Activated CD4-positive, CD25-positive, alpha-beta regulatory T cell treated with anti-CD3 and anti-CD28 coated beads, Interleukin-2, amount 50 U/mL, for 24 hours (primary cell): ENCODE data around the gene SHROOM1.
A peak's percentile ranks its signal among the peaks of the same experiment; 100 is the strongest.
"Not testable (repeated sequence)": the region's sequence is repeated elsewhere in the genome, so short reads cannot be mapped to it uniquely, and the experiment has no call there.

ENCODE experiments used
- ATAC-seq, 2 donors: fragments of 150-1000 bp; cut with Tn5 transposase; one replicate each; pipeline ENCODE4 v1.10.0; 2021; ENCODE audit warnings: mild to moderate bottlenecking in 1 of 2, moderate library complexity in 1 of 2

The SHROOM1 gene, protein sequence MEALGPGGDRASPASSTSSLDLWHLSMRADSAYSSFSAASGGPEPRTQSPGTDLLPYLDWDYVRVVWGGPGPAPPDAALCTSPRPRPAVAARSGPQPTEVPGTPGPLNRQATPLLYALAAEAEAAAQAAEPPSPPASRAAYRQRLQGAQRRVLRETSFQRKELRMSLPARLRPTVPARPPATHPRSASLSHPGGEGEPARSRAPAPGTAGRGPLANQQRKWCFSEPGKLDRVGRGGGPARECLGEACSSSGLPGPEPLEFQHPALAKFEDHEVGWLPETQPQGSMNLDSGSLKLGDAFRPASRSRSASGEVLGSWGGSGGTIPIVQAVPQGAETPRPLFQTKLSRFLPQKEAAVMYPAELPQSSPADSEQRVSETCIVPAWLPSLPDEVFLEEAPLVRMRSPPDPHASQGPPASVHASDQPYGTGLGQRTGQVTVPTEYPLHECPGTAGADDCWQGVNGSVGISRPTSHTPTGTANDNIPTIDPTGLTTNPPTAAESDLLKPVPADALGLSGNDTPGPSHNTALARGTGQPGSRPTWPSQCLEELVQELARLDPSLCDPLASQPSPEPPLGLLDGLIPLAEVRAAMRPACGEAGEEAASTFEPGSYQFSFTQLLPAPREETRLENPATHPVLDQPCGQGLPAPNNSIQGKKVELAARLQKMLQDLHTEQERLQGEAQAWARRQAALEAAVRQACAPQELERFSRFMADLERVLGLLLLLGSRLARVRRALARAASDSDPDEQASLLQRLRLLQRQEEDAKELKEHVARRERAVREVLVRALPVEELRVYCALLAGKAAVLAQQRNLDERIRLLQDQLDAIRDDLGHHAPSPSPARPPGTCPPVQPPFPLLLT

GRCh38 chr5:132830436-132831094 is at the start of gene SHROOM1:
Gene SHROOM1 (minus strand): TSS chr5:132830647. CDS start chr5:132826140, 4,507 bp downstream.
- ATAC-seq, result peak; percentile 14 to 27

- no peak for ATAC-seq
These were observed 47.5 kb upstream of the SHROOM1 start for GRCh38 chr5:132877938-132878337.

DNA sequence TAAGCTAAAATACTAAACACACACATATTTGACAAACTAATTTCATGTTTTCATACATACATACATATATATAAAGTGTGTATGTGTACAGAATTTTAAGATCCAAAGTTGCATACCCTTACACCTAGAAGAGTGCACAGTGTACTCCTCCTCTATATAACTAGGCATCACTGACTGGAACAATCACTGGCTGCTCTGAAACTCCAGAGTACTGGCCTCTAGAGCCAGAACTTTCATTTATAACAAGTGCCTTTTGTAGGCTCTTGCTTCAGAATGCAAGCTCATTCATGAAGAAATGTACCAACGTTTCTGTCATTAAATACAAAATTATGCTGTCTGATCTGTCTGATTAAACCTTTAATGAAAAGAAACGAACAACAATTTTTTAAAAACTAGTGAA is 47.0 kb upstream of the SHROOM1 start:
- ATAC-seq, result no peak

- ATAC-seq, result no peak
These were observed 45.7 kb upstream of the SHROOM1 start for GRCh38 chr5:132876020-132876759.

- ATAC-seq, result no peak
These were observed 43.5 kb upstream of the SHROOM1 start for GRCh38 chr5:132873930-132874271.

- ATAC-seq, result no peak
These were observed 42.9 kb upstream of the SHROOM1 start, which contains the start of gene LEAP2 for GRCh38 chr5:132873119-132873929. Gene LEAP2 (plus strand): TSS chr5:132873668. CDS start chr5:132873695, 27 bp downstream.

- ATAC-seq, result no peak
These were observed 42.3 kb upstream of the SHROOM1 start for GRCh38 chr5:132872788-132873118.

GRCh38 chr5:132871459-132872284 is 41.2 kb upstream of the SHROOM1 start:
- ATAC-seq, result no peak

- ATAC-seq, result no peak
These were observed 40.4 kb upstream of the SHROOM1 start for GRCh38 chr5:132870801-132871200.

- no peak for ATAC-seq
These were observed 38.3 kb upstream of the SHROOM1 start for GRCh38 chr5:132868754-132869153.

GRCh38 chr5:132867046-132867451 is 36.6 kb upstream of the SHROOM1 start:
- ATAC-seq, result peak; percentile 12 to 15

DNA sequence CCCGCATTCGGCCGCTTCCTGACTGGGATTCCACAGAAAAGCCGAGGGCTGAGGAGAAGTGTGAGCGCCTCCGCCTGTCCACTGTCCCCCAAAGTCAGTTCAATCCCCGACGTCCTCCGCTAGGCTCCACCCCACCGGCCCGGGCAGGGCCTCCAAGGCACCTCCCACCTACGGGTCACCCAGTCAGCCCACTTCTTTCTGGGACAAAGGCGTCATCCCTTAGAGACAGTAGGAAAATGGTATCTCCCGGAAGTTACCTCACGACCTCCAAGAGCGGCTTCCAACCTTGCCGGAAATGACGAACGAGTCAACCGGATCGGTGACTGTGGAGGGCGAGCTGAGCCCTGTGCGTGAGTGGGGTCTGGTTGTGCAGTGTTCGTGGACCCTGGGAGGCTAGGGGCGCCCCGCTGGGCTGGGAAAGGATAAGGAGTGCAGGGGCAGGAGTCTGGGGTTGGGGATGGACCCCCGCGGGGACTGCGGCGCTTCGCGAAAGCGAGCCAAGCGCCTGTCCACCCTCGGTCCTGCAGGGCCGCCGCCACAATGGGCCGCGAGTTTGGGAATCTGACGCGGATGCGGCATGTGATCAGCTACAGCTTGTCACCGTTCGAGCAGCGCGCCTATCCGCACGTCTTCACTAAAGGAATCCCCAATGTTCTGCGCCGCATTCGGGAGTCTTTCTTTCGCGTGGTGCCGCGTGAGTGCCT is 36.0 kb upstream of the SHROOM1 start, which contains the start of the genes GDF9 and UQCRQ:
Gene GDF9, minus strand, starts transcription at position 128 of the 704 bp plus-strand sequence. CDS start 1,936 bp downstream, outside the sequence.
Gene UQCRQ, plus strand, starts transcription at position 301 of the 704 bp plus-strand sequence. Its CDS starts 240 bp downstream, at position 541.
- ATAC-seq, result peak; percentile 99

DNA sequence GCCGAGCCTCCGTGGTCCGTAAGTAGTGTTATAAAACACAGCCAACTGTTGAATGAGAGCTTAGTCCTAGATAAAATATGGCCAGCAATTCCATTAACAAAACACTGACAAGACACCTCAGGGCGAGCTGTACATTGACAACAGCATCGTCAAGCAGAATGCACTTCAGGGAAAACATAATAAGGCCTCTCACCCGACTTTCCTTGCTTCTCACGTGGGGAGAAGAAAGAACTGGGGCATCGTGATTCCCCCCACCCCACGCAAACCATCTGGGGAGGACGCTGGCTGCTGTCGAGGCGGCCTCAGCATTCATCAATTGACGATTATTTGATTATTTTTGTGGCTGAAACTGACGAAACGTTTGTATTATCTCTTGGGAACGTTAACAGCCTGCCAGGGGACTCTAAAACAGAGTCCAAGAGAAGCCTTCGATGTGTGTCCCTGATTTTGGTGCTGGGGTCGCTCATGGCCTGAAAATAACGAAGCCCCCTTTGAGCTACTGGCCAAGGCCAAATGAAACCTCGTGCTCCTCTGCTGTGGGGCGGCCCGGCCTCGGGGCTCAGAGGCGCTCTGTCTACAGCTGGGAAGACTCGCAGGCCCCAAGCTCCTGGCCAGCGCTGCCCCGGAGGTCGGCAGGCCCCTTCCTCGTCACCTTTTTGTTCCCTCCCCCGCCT is 35.4 kb upstream of the SHROOM1 start:
- ATAC-seq, result peak; percentile 5 to 7

GRCh38 chr5:132860742-132861141 is 30.3 kb upstream of the SHROOM1 start:
- no peak for ATAC-seq

GRCh38 chr5:132859889-132860437 is 29.5 kb upstream of the SHROOM1 start:
- no peak for ATAC-seq

- no peak for ATAC-seq
These were observed 25.6 kb upstream of the SHROOM1 start for GRCh38 chr5:132856011-132856410.

- not testable (repeated sequence) for ATAC-seq
These were observed 24.5 kb upstream of the SHROOM1 start for GRCh38 chr5:132854992-132855391.

GRCh38 chr5:132854301-132854700 is 23.9 kb upstream of the SHROOM1 start:
- no peak for ATAC-seq

- ATAC-seq, result no peak
These were observed 23.3 kb upstream of the SHROOM1 start for GRCh38 chr5:132853790-132854189.
